GM11168 (cell line): Measurements from ENCODE around the gene AMACR.

Source experiments
- in situ Hi-C: fragments of 300-500 bp; cut with MboI; formaldehyde crosslinking; loops from one replicate; pipeline ENCODE4 v1.12.0; 2022; ENCODE audit warnings: low sequenced_read_pairs; ENCODE audit not compliant: unreplicated experiment

AMACR gene

GRCh38 chr5:33936381-33937016, 71.4 kb downstream of the AMACR start, which contains the start of gene RXFP3:
Gene RXFP3, plus strand, starts transcription at chr5:33936386. Its CDS starts 355 bp downstream, at chr5:33936741.
- in situ Hi-C loops = loop anchor here (10.0 to 25.0 kb wide), 2 partner anchors 352 to 499 kb away; partner anchors contain the start of gene TARS1
